GM12874 (cell line): ENCODE measurements around the gene MYL5.

ENCODE experiments used
- TF ChIP-seq, protein P1 (sequence below): IDR thresholded peaks from 2 replicates; pipeline ENCODE4 v1.5.1; 2011; ENCODE audit warnings: low read depth, mild to moderate bottlenecking, control low read depth, low read length, moderate library complexity; ENCODE audit not compliant: insufficient read depth

The MYL5 gene

DNA sequence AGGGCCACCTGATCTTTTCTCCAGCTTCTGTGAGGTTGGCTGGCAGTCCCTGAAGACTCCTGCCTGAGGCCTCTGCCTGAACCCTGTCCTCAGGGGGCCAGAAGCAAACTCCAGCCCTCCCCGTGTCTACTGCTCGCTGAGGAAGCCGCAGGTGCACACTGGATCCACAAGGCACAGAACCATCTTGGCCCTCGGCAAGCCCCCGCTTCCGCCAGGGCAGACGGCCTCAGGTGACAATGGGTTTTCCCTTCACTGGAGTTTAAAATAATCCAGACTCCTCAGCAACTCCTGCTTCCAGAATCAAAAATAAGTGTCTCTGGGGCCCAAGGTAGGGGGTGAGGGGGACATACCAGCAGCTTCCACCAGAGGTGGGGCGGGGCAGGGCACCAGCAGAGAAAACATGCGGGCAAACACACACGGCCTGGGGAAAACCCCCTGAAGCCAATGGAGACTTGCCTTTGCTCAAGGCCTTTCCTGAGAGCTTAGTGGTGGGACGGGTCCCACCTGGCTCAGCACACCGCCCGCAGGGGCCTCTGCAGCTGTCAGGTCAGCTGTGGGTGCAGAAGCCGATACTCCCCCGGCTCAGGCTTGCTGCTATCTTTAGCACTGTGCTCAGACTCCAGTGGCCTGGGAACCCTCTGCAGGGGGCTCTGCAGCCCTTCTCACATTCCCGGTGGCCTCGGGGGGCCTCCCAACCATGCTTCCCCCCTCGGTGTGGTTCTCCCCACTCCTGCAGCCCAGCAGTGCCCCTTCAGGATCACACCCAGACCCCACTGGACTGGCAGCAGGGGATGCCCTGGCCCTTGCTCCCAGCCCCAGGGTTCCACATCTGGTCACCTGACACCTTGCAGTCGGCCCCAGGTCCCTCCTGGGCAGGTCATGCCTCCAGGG lies 1.9 kb downstream of the MYL5 start:
- TF ChIP-seq, protein P1, sequence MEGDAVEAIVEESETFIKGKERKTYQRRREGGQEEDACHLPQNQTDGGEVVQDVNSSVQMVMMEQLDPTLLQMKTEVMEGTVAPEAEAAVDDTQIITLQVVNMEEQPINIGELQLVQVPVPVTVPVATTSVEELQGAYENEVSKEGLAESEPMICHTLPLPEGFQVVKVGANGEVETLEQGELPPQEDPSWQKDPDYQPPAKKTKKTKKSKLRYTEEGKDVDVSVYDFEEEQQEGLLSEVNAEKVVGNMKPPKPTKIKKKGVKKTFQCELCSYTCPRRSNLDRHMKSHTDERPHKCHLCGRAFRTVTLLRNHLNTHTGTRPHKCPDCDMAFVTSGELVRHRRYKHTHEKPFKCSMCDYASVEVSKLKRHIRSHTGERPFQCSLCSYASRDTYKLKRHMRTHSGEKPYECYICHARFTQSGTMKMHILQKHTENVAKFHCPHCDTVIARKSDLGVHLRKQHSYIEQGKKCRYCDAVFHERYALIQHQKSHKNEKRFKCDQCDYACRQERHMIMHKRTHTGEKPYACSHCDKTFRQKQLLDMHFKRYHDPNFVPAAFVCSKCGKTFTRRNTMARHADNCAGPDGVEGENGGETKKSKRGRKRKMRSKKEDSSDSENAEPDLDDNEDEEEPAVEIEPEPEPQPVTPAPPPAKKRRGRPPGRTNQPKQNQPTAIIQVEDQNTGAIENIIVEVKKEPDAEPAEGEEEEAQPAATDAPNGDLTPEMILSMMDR = no peak

- TF ChIP-seq, protein P1 = no peak
These were observed 2.5 kb downstream of the MYL5 start for GRCh38 chr4:676871-677235.

DNA sequence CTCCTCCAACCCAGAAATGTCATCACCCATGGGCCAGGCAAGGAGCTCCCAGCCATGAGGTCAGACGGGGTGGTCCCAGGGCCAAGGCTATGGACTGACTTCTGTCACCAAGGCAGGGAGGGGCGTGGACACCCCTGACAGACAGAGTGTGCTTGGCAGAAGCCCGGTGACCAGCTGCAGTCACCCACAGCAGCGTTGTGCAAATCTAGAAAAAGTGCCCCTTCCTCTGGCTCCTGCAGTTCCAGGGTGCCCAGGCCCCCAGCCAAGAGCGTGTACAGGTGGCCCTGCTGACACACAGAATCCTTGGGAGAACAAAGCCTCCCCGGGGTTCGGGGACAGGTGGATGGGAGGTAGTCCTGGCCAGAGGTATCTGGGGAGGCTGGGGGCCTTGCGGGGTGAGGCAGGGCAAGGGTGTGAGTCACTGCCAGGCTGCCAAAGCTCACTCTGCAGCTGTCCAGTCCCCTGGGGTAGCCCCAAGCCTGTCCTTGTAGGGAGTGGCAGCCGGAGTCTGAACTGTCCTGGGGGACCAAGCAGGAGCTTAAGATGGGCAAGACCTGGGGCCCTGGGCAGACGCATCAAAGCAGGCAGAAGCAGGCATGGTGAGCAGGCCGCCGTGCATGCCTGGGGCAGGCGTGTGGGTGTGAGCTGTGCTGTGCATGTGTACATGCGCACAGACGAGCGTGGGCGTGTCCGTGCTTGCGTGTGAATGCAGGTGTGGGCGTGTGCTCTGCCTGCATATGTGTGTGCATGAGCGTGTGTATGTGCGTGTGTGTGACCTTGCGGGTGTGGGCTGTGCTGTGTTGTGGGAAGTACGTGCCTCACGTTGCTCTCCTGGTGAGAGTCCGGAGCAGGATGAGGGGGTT lies 3.3 kb downstream of the MYL5 start:
- TF ChIP-seq, protein P1 = no peak

DNA sequence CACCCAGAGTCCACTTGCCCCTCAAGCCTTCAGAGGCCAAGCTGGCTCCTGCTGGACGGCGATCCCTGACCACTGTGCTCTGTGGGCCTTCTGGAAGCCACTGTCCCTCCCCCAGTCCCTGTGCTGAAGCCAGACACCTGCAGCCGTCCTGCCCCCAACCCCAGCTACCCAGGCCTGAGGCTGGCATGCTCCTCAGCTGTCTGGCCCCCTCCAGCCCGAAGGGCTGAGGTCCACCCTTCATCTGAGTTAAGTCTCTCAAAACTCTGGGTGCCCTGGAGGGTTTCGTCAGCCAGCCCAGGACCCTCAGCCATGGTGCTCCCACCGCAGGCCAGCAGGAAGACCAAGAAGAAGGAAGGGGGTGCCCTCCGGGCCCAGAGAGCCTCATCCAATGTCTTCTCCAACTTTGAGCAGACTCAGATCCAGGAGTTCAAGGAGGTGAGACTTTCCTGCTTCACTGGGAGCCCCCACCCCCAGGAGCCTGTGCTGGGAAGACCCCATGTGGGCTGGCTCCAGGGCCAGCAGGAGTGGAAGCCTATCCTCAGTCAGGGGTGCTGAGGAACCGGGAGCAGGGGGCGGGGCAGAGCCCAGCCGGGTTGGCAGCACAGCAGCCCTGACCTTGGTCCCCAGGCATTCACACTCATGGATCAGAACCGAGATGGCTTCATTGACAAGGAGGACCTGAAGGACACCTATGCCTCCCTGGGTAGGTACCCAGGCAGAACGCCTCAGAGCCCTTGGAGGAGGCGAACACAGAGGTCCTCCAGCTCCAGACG lies 4.2 kb downstream of the MYL5 start:
- TF ChIP-seq, protein P1 = no peak

DNA sequence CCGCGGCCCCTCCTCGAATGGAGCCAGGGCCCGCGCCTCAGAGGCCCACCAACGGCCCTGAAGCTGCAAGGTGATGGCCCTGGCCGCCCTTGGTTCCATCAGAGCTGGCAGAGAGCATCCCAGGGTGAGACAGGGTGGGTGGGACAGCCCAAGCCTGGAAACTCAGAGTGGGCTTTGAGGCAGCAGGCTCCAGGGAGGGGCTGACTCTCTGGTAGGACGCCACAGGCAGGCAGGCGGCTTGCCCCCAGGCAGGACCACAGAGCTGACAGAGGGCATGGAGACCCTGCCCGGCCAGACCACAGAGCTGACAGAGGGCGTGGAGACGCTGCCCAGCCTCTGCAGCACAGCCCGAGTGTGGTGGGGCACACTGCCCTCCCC lies 4.8 kb downstream of the MYL5 start:
- TF ChIP-seq, protein P1 = no peak

DNA sequence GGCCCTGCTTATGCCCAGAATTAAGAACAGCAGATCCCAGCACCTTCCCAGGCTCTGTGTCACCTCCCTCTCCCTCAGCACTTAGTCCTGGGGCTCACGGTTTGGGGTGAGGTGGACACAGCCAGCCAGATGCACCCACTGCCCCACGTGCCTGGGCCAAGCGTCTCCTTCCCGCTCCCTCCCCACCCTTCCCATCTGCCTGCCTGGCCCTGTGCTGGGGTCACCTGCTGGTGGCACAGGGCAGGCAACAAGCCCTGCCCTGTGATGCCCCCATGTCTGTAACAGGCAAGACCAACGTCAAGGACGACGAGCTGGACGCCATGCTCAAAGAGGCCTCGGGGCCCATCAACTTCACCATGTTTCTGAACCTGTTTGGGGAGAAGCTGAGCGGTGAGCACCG lies 5.3 kb downstream of the MYL5 start:
- TF ChIP-seq, protein P1 = no peak

DNA sequence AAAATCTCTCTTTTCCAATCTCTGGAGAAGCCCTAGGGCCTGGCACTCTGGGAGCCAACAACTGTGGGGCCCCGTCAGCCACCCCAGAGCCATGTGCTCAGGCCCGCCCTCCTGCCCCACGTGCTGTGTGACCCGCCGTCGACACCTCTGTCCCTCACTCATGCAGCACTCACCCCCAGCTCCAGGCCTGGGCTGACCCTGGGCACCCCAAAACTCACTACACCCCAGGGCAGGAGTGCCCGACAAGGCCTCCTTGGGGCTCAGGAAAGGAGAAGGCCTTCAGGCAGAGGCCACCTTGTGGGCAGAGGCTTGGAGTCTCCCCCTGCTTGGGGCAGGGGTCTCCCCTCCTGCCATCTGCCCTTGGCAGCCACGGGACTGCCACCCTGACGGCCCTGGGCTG lies 5.7 kb downstream of the MYL5 start:
- TF ChIP-seq, protein P1 = no peak
